IMR-90 (cell line): ENCODE data around the gene ASAP2. TPM values are rescaled to one million over a fixed set of nuclear protein-coding genes. Genes with fewer than 3 reads are reported as not detected.

Source experiments
- ATAC-seq: fragments of 200-7000 bp; cut with Tn5 transposase; 2 replicates; pipeline ENCODE4 v1.9.1; 2020; ENCODE audit warnings: low read depth, mild to moderate bottlenecking, moderate library complexity
- BruUV-seq: library from RNA; stranded (reverse); fragments of 400-500 nt; replicated peaks from 2 replicates; lab custom pipeline; 2021; lab: Mats Ljungman, UMichigan
- CTCF ChIA-PET: fragments of 300-600 bp; formaldehyde crosslinking; extraction: SDS; loops from one replicate; lab custom pipeline; 2021; ENCODE audit warnings: antibody characterized with exemption; lab: Yijun Ruan, JAX
- POLR2A ChIA-PET: fragments of 300-600 bp; sonication (Branson Sonifier 250); formaldehyde crosslinking; loops from one replicate; lab custom pipeline; 2022; ENCODE audit warnings: antibody characterized with exemption; ENCODE audit not compliant: unreplicated experiment; lab: Charles Lee
- DNase-seq: peaks from one replicate; pipeline ENCODE4 v3.0.0; 2013
- H2AFZ ChIP-seq: replicated peaks from 2 replicates; pipeline ENCODE3; 2013; ENCODE audit warnings: low read length, mild to moderate bottlenecking; ENCODE audit not compliant: poor library complexity
- H2AK5ac ChIP-seq: 2 replicates; pipeline ENCODE4 v1.6.1; 2013; ENCODE audit warnings: low read depth, low read length, inconsistent platforms
- H2AK9ac ChIP-seq: replicated peaks from 2 replicates; pipeline ENCODE3; 2013; ENCODE audit warnings: mild to moderate bottlenecking, low read depth, low read length, moderate library complexity; ENCODE audit not compliant: poor library complexity
- H2BK120ac ChIP-seq: 2 replicates; pipeline ENCODE4 v1.6.1; 2013; ENCODE audit warnings: low read depth, low read length, inconsistent platforms
- H2BK15ac ChIP-seq: 3 replicates; pipeline ENCODE4 v1.6.1; 2013; ENCODE audit warnings: low read depth, low read length, inconsistent platforms
- H2BK20ac ChIP-seq: 2 replicates; pipeline ENCODE4 v1.6.1; 2013; ENCODE audit warnings: low read depth, mild to moderate bottlenecking, inconsistent platforms, low read length, moderate library complexity
- H2BK5ac ChIP-seq: 2 replicates; pipeline ENCODE4 v1.6.1; 2013; ENCODE audit warnings: mild to moderate bottlenecking, low read depth, low read length, inconsistent platforms; ENCODE audit not compliant: poor library complexity, severe bottlenecking
- H3K14ac ChIP-seq: replicated peaks from 2 replicates; pipeline ENCODE4 v1.6.1; 2013; ENCODE audit warnings: low read depth, low read length, inconsistent platforms
- H3K18ac ChIP-seq: 2 replicates; pipeline ENCODE4 v1.6.1; 2013; ENCODE audit warnings: low read depth, low read length, control low read depth
- H3K23ac ChIP-seq: 2 replicates; pipeline ENCODE4 v1.6.1; 2013; ENCODE audit warnings: low read depth, low read length, inconsistent platforms
- H3K27ac ChIP-seq: 2 replicates; pipeline ENCODE4 v1.5.1; 2013; ENCODE audit warnings: mild to moderate bottlenecking, control low read depth, low read length; ENCODE audit not compliant: insufficient read depth
- H3K27me3 ChIP-seq: 2 replicates; pipeline ENCODE4 v1.6.1; 2013; ENCODE audit warnings: low read length; ENCODE audit not compliant: control insufficient read depth, insufficient read depth
- H3K36me3 ChIP-seq: 2 replicates; pipeline ENCODE4 v1.6.1; 2013; ENCODE audit warnings: low read length, mixed read lengths; ENCODE audit not compliant: control insufficient read depth, insufficient read depth
- H3K4ac ChIP-seq: 2 replicates; pipeline ENCODE4 v1.6.1; 2013; ENCODE audit warnings: low read depth, low read length, inconsistent platforms
- H3K4me1 ChIP-seq: 2 replicates; pipeline ENCODE4 v1.6.1; 2013; ENCODE audit warnings: low read length, mixed read lengths; ENCODE audit not compliant: control insufficient read depth, insufficient read depth
- H3K4me2 ChIP-seq: 2 replicates; pipeline ENCODE4 v1.6.1; 2013; ENCODE audit warnings: low read depth, mild to moderate bottlenecking, control low read depth, low read length, moderate library complexity
- H3K4me3 ChIP-seq: 2 replicates; pipeline ENCODE4 v1.5.1; 2013; ENCODE audit warnings: low read depth, mild to moderate bottlenecking, control low read depth, low read length, moderate library complexity; ENCODE audit not compliant: insufficient read depth
- H3K56ac ChIP-seq: 2 replicates; pipeline ENCODE4 v1.6.1; 2013; ENCODE audit warnings: low read length, inconsistent platforms; ENCODE audit not compliant: insufficient read depth; ENCODE audit errors: extremely low read depth
- H3K79me1 ChIP-seq, 2 experiments: 2 replicates each; pipeline ENCODE4 v1.6.1; 2013; ENCODE audit warnings: low read length in 2 of 2, inconsistent platforms in 1 of 2, low read depth in 1 of 2
- H3K9ac ChIP-seq: 2 replicates; pipeline ENCODE4 v1.6.1; 2013; ENCODE audit warnings: low read depth, low read length, control low read depth
- H3K9me1 ChIP-seq: 2 replicates; pipeline ENCODE4 v1.6.1; 2013; ENCODE audit warnings: low read length, inconsistent platforms; ENCODE audit not compliant: insufficient read depth
- H3K9me3 ChIP-seq: 2 replicates; pipeline ENCODE4 v1.6.1; 2013; ENCODE audit warnings: low read length; ENCODE audit not compliant: control insufficient read depth, insufficient read depth
- H4K20me1 ChIP-seq: 2 replicates; pipeline ENCODE4 v1.6.1; 2013; ENCODE audit warnings: low read length, inconsistent platforms; ENCODE audit not compliant: insufficient read depth
- H4K5ac ChIP-seq: 2 replicates; pipeline ENCODE4 v1.6.1; 2013; ENCODE audit warnings: mild to moderate bottlenecking, low read depth, low read length, control low read depth
- H4K8ac ChIP-seq, 2 experiments: 2 replicates each; pipeline ENCODE4 v1.6.1; 2013; ENCODE audit warnings: low read depth in 2 of 2, low read length in 2 of 2, control low read depth in 1 of 2, inconsistent platforms in 1 of 2
- H4K91ac ChIP-seq: 2 replicates; pipeline ENCODE4 v1.6.1; 2013; ENCODE audit warnings: low read depth, low read length, inconsistent platforms; ENCODE audit not compliant: insufficient read depth
- BHLHE40 ChIP-seq: fragments of 150-350 bp; IDR thresholded peaks from 2 replicates; pipeline ENCODE4 v1.6.1; 2016; ENCODE audit warnings: mild to moderate bottlenecking, low read depth, low read length
- CEBPB ChIP-seq: IDR thresholded peaks from 2 replicates; pipeline ENCODE4 v1.6.1; 2012; ENCODE audit warnings: low read depth, low read length, improper control_type of control experiment
- ELK1 ChIP-seq: fragments of 150-350 bp; IDR thresholded peaks from 2 replicates; pipeline ENCODE4 v1.6.1; 2016; ENCODE audit warnings: low read depth, mild to moderate bottlenecking, low read length, moderate library complexity, borderline replicate concordance
- MAFK ChIP-seq: IDR thresholded peaks from 2 replicates; pipeline ENCODE4 v1.6.1; 2012; ENCODE audit warnings: low read depth, low read length, improper control_type of control experiment
- NFE2L2 ChIP-seq: fragments of 150-350 bp; IDR thresholded peaks from 2 replicates; pipeline ENCODE4 v1.6.1; 2016; ENCODE audit warnings: low read depth, mild to moderate bottlenecking, low read length
- RFX5 ChIP-seq: IDR thresholded peaks from 2 replicates; pipeline ENCODE4 v1.8.0; 2012; ENCODE audit warnings: low read depth, mild to moderate bottlenecking, low read length, moderate library complexity
- WGBS, 2 experiments: methylation state at CpG; one replicate each; pipeline versions ENCODE4 v1.1.5 to v1.1.7; 2013; ENCODE audit warnings: missing lambda C conversion rate in 2 of 2; ENCODE audit not compliant: insufficient read length in 1 of 2; ENCODE audit errors: extremely low coverage in 2 of 2; 5-methylcytosine and 5-hydroxymethylcytosine counted together
- dilution Hi-C: fragments of 300-500 bp; cut with HindIII; formaldehyde crosslinking; loops from one replicate; pipeline ENCODE4 v1.14.3; 2018; ENCODE audit warnings: low sequenced_read_pairs; ENCODE audit not compliant: unreplicated experiment
- in situ Hi-C: fragments of 300-500 bp; cut with MboI; formaldehyde crosslinking; loops from 3 replicates; pipeline ENCODE4 v1.14.3; 2019; ENCODE audit warnings: low sequenced_read_pairs, inconsistent platforms, mixed read lengths
- intact Hi-C: fragments of 100-400 bp; cut with micrococcal nuclease; formaldehyde crosslinking; loops from 2 replicates; pipeline ENCODE4 v1.10.0; 2022
- polyA plus RNA-seq, 3 experiments: library from polyadenylated mRNA; depleted of rRNA; stranded (reverse); fragments of >200 nt; gene quantifications; 2 replicates each; pipeline ENCODE4 v1.2.3, GENCODE V29; 2012; ENCODE audit warnings: low replicate concordance in 1 of 3
- total RNA-seq: library from RNA; depleted of rRNA; stranded (reverse); fragments of >200 nt; gene quantifications from 2 replicates; pipeline ENCODE4 v1.2.3, GENCODE V29; 2012

ASAP2 gene
- total and polyA plus RNA-seq, 2 of the 4 experiments (the other 2 are of a cell fraction): 19.7 to 28.1 TPM

- Histone ChIP-seq H2BK15ac (no peak overlapping the region), H4K8ac (peak overlapping the region; percentile 1 to 51; a peak in 3 of 4 replicates), H2BK120ac (0 out of 2 replicates have a peak overlapping the region, but pooled peaks have one; percentile 12), H3K4me3 (no peak overlapping the region), H4K5ac (peak overlapping the region; percentile 31), H3K14ac (no peak overlapping the region; the same call in 1 of the 2 replicates), H3K27ac (peak overlapping the region; percentile 59; the same call in 1 of the 2 replicates), H2AFZ (no peak overlapping the region), H3K27me3 (no peaks in the 10 kb centered on the region), H4K91ac (peak overlapping the region; percentile 37; the same call in 1 of the 2 replicates), H2AK9ac (no peak overlapping the region), H3K4ac (peak overlapping the region; percentile 73; the same call in 1 of the 2 replicates), H3K4me1 (peaks cover 31% of the 10 kb centered on the region), H2AK5ac (peak overlapping the region; percentile 59), H3K4me2 (no peak overlapping the region), H4K20me1 (peaks cover 8% of the 10 kb centered on the region; the same call in 1 of the 2 replicates), H3K79me1 (peaks cover 18 to 69% of the 10 kb centered on the region in 2 experiments), H3K9me1 (peaks cover 29% of the 10 kb centered on the region), H3K18ac (0 out of 2 replicates have a peak overlapping the region, but pooled peaks have one; percentile 24), H2BK20ac (peak overlapping the region; percentile 70; the same call in 1 of the 2 replicates), H3K36me3 (peaks cover 21% of the 10 kb centered on the region), H3K23ac (no peak overlapping the region), H3K9ac (no peak overlapping the region), H3K56ac (no peak overlapping the region), H2BK5ac (peak overlapping the region; percentile 83), H3K9me3 (no peaks in the 10 kb centered on the region)
- ATAC-seq (no peak), DNase-seq (no peak)
- CTCF ChIA-PET: no interaction called here
- no CpG with 5 or more reads among the region's 5 CpGs for WGBS, 2 experiments
- TF ChIP-seq RFX5 (no peak), NFE2L2 (no peak), MAFK (no peak), ELK1 (no peak), BHLHE40 (no peak), CEBPB (no peak)
- POLR2A ChIA-PET: no interaction called here
- intact Hi-C loops (no loop called here), in situ Hi-C loops (loop anchor here (10.0 kb wide), 1 partner anchor 235 kb away; no protein-coding TSS in a partner anchor), dilution Hi-C loops (no loop called here)
- BruUV-seq: no TSS peak
Observed at GRCh38 chr2:9379391-9379755, 172.8 kb downstream of the ASAP2 start.
